Liver (tissue), 9 donors: Measurements from ENCODE around the gene LRIG1. TPM values are rescaled to one million over a fixed set of nuclear protein-coding genes. Genes with fewer than 3 reads are reported as not detected.

Experiments
- DNase-seq: peaks from one replicate; pipeline ENCODE4 v3.0.0-alpha.2; 2017; ENCODE audit warnings: low spot score
- H3K27ac ChIP-seq, 2 donors: one replicate each; pipeline ENCODE4 v1.7.0; 2013; ENCODE audit warnings: inconsistent platforms in 2 of 2, low read length in 2 of 2, control low read depth in 1 of 2, low read depth in 1 of 2, mild to moderate bottlenecking in 1 of 2
- H3K27me3 ChIP-seq, 4 donors: one replicate each; pipeline versions ENCODE4 v1.6.1 to v1.7.0; 2013; ENCODE audit warnings: low read length in 3 of 4, inconsistent platforms in 1 of 4, mild to moderate bottlenecking in 1 of 4, moderate library complexity in 1 of 4; ENCODE audit not compliant: control insufficient read depth in 4 of 4, insufficient read depth in 4 of 4
- H3K36me3 ChIP-seq, 4 donors: one replicate each; pipeline versions ENCODE4 v1.6.1 to v1.7.0; 2013; ENCODE audit warnings: low read length in 3 of 4, mild to moderate bottlenecking in 3 of 4, low read depth in 1 of 4, moderate library complexity in 1 of 4; ENCODE audit not compliant: control insufficient read depth in 4 of 4, insufficient read depth in 3 of 4
- H3K4me1 ChIP-seq, 4 donors: one replicate each; pipeline versions ENCODE4 v1.6.1 to v1.7.0; 2013; ENCODE audit warnings: low read length in 3 of 4, mild to moderate bottlenecking in 3 of 4, moderate library complexity in 1 of 4; ENCODE audit not compliant: control insufficient read depth in 4 of 4, insufficient read depth in 4 of 4
- H3K4me3 ChIP-seq, 3 donors: one replicate each; pipeline versions ENCODE4 v1.6.1 to v1.7.0; 2013; ENCODE audit warnings: low read length in 3 of 3, control low read depth in 1 of 3, low read depth in 1 of 3, mild to moderate bottlenecking in 1 of 3
- H3K9ac ChIP-seq, 2 donors: one replicate each; pipeline ENCODE4 v1.7.0; 2013; ENCODE audit warnings: low read length in 2 of 2, mild to moderate bottlenecking in 2 of 2, moderate library complexity in 2 of 2, control low read depth in 1 of 2, low read depth in 1 of 2
- H3K9me3 ChIP-seq, 4 donors: one replicate each; pipeline versions ENCODE4 v1.6.1 to v1.7.0; 2013; ENCODE audit warnings: low read length in 3 of 4; ENCODE audit not compliant: control insufficient read depth in 4 of 4
- EGR1 ChIP-seq, 2 donors: IDR thresholded peaks; 2 replicates each; pipeline ENCODE4 v1.6.1; 2016 to 2018; ENCODE audit warnings: antibody characterized with exemption in 2 of 2, low read depth in 2 of 2
- FOXA1 ChIP-seq: IDR thresholded peaks from 2 replicates; pipeline ENCODE4 v1.6.1; 2016; ENCODE audit warnings: antibody characterized with exemption
- FOXA2 ChIP-seq: IDR thresholded peaks from 2 replicates; pipeline ENCODE4 v1.6.1; 2016; ENCODE audit warnings: antibody characterized with exemption
- GABPA ChIP-seq, 2 donors: IDR thresholded peaks in 1 of 2; conservative IDR thresholded peaks in 1 of 2; 2 replicates each; pipeline ENCODE4 v1.6.1; 2016; ENCODE audit warnings: antibody characterized with exemption in 2 of 2, mild to moderate bottlenecking in 1 of 2, moderate library complexity in 1 of 2
- HNF4A ChIP-seq, 2 donors: conservative IDR thresholded peaks; 2 replicates each; pipeline ENCODE4 v1.6.1; 2016; ENCODE audit warnings: antibody characterized with exemption in 2 of 2, mild to moderate bottlenecking in 2 of 2
- HNF4G ChIP-seq: IDR thresholded peaks from 2 replicates; pipeline ENCODE4 v1.6.1; 2016; ENCODE audit warnings: antibody characterized with exemption
- RAD21 ChIP-seq, 2 donors: IDR thresholded peaks; 2 replicates each; pipeline ENCODE4 v1.6.1; 2016; ENCODE audit warnings: antibody characterized with exemption in 2 of 2, mild to moderate bottlenecking in 2 of 2
- TAF1 ChIP-seq: conservative IDR thresholded peaks from 2 replicates; pipeline ENCODE4 v1.6.1; 2016; ENCODE audit warnings: antibody characterized with exemption, mild to moderate bottlenecking
- YY1 ChIP-seq: IDR thresholded peaks from 2 replicates; pipeline ENCODE4 v1.6.1; 2016; ENCODE audit warnings: antibody characterized with exemption, mild to moderate bottlenecking
- WGBS: extraction: QIAGEN DNeasy Blood & Tissue Kit; methylation state at CpG from one replicate; pipeline ENCODE4 v1.1.7; 2013; 5-methylcytosine and 5-hydroxymethylcytosine counted together
- polyA plus RNA-seq, 2 donors: library from polyadenylated mRNA; stranded (reverse) in 1 of 2; unstranded in 1 of 2; fragments of 200-250 nt in 1 of 2; fragments of >200 nt in 1 of 2; fragmentation: Nextera tagmentation in 1 of 2; extraction: Ambion mirVana in 1 of 2; gene quantifications; one replicate each; pipeline versions ENCODE4 v1.2.1 to v1.2.3, GENCODE V29; 2013 to 2015
- total RNA-seq, 2 donors: library from RNA; depleted of rRNA; stranded (reverse); fragments of >200 nt; gene quantifications; one replicate each; pipeline ENCODE4 v1.2.3, GENCODE V29; 2014
- TF ChIP-seq, protein P1 (sequence below): IDR thresholded peaks from 2 replicates; pipeline ENCODE4 v1.6.1; 2016; ENCODE audit warnings: antibody characterized with exemption
- TF ChIP-seq, protein P2 (sequence below): IDR thresholded peaks from 2 replicates; pipeline ENCODE4 v1.6.1; 2016; ENCODE audit warnings: antibody characterized with exemption
- TF ChIP-seq, protein P3 (sequence below): IDR thresholded peaks from 2 replicates; pipeline ENCODE4 v1.6.1; 2016; ENCODE audit warnings: antibody characterized with exemption, mild to moderate bottlenecking
- TF ChIP-seq, protein P4 (sequence below): fragments of 150-350 bp; IDR thresholded peaks from 2 replicates; pipeline ENCODE4 v1.5.1; 2017; ENCODE audit warnings: improper control_type of control experiment, low read depth, low read length; ENCODE audit not compliant: missing input control
- TF ChIP-seq, protein P5 (sequence below): IDR thresholded peaks from 2 replicates; pipeline ENCODE4 v1.6.1; 2016; ENCODE audit warnings: antibody characterized with exemption
- donor health status: healthy.
- donor health status: healthy.
- donor health status: healthy.
- donor health status: healthy.
- donor health status: healthy.

The LRIG1 gene
- total and polyA plus RNA-seq, 4 donors, result 9.4 to 48.9 (median 12.9) TPM

DNA sequence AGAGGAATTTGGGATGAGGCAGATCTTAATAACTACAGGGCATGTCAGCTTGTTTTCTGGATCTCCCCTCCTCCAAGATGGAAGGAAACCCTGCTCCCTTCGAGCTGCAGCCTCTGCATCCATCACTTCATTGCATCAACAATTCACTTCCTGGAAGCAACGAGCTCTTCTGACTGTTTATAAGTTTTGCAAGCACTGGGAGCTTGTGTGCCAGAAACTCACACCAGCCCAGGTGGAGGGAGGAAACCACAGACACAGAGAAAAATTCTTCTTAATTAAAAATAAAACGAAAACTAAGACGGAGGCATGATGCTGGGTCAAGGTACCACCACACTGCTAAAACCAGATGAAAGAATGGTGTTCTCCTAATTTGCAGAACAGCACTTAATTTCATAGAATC is 10.6 kb downstream of the LRIG1 start:
- Histone ChIP-seq H3K27me3 (no peaks in the 10 kb centered on the region), H3K27ac (no peak overlapping the region), H3K9me3 (no peaks in the 10 kb centered on the region), H3K9ac (no peak overlapping the region), H3K4me1 (peaks cover 5 to 33% (median 22%) of the 10 kb centered on the region in 4 donors), H3K4me3 (no peak overlapping the region), H3K36me3 (no peaks in the 10 kb centered on the region)
- DNase-seq, result no peak
- WGBS, result 35% methylated on average over 4 of the region's 4 CpGs
- TF ChIP-seq, protein P1, sequence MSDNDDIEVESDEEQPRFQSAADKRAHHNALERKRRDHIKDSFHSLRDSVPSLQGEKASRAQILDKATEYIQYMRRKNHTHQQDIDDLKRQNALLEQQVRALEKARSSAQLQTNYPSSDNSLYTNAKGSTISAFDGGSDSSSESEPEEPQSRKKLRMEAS, result peak; percentile 24
- no peak for TF ChIP-seq FOXA2

DNA sequence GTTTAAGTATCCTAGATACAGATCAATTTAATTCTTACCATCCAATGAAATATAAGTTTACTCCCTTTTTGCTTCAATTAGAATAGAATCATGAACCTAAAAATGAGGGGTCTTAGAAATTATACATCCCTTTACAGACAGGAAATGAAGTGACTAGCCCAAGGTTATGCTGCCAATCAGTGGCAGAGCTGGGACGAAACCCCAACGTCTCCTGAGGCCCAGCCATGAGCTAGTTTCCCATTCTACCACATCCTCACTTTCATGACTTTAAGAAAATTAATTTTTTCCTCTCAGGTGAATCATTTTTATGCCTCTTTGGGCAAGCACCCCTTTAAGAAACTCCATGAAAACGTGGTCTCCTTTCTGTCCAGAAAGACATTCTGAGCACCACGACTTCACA is 11.2 kb downstream of the LRIG1 start:
- H3K9ac ChIP-seq, result no peak overlapping the region
- H3K27ac ChIP-seq, result no peak overlapping the region
- peaks cover 4 to 33% (median 22%) of the 10 kb centered on the region in 4 donors for H3K4me1 ChIP-seq
- 73% methylated on average over 4 of the region's 4 CpGs for WGBS
- no peak overlapping the region for H3K4me3 ChIP-seq
- no peaks in the 10 kb centered on the region for H3K9me3 ChIP-seq
- no peaks in the 10 kb centered on the region for H3K27me3 ChIP-seq
- H3K36me3 ChIP-seq, result no peaks in the 10 kb centered on the region
- DNase-seq, result no peak
- TF ChIP-seq, protein P2, sequence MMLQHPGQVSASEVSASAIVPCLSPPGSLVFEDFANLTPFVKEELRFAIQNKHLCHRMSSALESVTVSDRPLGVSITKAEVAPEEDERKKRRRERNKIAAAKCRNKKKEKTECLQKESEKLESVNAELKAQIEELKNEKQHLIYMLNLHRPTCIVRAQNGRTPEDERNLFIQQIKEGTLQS, result no peak
- TF ChIP-seq TAF1, result no peak
- TF ChIP-seq RAD21 (IDR thresholded peaks at IDR 0.05), result no peak
- TF ChIP-seq HNF4A (conservative IDR thresholded peaks at IDR 0.05), result no peak

DNA sequence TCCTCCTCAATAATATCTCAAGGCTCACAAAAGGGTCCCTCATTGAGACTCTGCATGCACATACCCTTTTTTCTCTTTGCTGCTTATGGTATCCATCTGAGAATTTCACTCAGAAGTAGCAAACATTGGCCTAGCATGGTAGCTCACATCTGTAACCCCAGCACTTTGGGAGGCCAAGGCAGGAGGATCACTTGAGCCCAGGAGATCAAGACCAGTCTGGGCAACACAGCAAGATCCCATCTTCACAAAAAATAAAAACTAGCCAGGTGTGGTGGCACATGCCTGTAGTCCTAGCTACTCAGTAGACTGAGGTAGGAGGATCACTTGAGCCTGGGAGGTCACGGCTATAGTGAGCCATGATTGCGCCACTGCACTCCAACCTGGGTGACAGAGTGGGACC is 11.7 kb downstream of the LRIG1 start:
- no peak overlapping the region for H3K27ac ChIP-seq
- no peaks in the 10 kb centered on the region for H3K9me3 ChIP-seq
- H3K4me1 ChIP-seq, result peaks cover 2 to 33% (median 22%) of the 10 kb centered on the region in 4 donors
- TF ChIP-seq, protein P3, sequence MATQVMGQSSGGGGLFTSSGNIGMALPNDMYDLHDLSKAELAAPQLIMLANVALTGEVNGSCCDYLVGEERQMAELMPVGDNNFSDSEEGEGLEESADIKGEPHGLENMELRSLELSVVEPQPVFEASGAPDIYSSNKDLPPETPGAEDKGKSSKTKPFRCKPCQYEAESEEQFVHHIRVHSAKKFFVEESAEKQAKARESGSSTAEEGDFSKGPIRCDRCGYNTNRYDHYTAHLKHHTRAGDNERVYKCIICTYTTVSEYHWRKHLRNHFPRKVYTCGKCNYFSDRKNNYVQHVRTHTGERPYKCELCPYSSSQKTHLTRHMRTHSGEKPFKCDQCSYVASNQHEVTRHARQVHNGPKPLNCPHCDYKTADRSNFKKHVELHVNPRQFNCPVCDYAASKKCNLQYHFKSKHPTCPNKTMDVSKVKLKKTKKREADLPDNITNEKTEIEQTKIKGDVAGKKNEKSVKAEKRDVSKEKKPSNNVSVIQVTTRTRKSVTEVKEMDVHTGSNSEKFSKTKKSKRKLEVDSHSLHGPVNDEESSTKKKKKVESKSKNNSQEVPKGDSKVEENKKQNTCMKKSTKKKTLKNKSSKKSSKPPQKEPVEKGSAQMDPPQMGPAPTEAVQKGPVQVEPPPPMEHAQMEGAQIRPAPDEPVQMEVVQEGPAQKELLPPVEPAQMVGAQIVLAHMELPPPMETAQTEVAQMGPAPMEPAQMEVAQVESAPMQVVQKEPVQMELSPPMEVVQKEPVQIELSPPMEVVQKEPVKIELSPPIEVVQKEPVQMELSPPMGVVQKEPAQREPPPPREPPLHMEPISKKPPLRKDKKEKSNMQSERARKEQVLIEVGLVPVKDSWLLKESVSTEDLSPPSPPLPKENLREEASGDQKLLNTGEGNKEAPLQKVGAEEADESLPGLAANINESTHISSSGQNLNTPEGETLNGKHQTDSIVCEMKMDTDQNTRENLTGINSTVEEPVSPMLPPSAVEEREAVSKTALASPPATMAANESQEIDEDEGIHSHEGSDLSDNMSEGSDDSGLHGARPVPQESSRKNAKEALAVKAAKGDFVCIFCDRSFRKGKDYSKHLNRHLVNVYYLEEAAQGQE, result no peak
- TF ChIP-seq, protein P4, sequence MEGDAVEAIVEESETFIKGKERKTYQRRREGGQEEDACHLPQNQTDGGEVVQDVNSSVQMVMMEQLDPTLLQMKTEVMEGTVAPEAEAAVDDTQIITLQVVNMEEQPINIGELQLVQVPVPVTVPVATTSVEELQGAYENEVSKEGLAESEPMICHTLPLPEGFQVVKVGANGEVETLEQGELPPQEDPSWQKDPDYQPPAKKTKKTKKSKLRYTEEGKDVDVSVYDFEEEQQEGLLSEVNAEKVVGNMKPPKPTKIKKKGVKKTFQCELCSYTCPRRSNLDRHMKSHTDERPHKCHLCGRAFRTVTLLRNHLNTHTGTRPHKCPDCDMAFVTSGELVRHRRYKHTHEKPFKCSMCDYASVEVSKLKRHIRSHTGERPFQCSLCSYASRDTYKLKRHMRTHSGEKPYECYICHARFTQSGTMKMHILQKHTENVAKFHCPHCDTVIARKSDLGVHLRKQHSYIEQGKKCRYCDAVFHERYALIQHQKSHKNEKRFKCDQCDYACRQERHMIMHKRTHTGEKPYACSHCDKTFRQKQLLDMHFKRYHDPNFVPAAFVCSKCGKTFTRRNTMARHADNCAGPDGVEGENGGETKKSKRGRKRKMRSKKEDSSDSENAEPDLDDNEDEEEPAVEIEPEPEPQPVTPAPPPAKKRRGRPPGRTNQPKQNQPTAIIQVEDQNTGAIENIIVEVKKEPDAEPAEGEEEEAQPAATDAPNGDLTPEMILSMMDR, result no peak
- TF ChIP-seq, protein P5, sequence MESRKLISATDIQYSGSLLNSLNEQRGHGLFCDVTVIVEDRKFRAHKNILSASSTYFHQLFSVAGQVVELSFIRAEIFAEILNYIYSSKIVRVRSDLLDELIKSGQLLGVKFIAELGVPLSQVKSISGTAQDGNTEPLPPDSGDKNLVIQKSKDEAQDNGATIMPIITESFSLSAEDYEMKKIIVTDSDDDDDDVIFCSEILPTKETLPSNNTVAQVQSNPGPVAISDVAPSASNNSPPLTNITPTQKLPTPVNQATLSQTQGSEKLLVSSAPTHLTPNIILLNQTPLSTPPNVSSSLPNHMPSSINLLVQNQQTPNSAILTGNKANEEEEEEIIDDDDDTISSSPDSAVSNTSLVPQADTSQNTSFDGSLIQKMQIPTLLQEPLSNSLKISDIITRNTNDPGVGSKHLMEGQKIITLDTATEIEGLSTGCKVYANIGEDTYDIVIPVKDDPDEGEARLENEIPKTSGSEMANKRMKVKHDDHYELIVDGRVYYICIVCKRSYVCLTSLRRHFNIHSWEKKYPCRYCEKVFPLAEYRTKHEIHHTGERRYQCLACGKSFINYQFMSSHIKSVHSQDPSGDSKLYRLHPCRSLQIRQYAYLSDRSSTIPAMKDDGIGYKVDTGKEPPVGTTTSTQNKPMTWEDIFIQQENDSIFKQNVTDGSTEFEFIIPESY, result no peak
- no peak for TF ChIP-seq YY1
- no peak for TF ChIP-seq GABPA (IDR thresholded peaks at IDR 0.05 in 1 of 2, conservative IDR thresholded peaks at IDR 0.05 in 1 of 2)
- TF ChIP-seq HNF4A (conservative IDR thresholded peaks at IDR 0.05), result no peak
- TF ChIP-seq, protein P1, result no peak
- TF ChIP-seq, protein P2, result no peak
- no peak for TF ChIP-seq TAF1
- no peak for TF ChIP-seq FOXA1
- no peak for TF ChIP-seq EGR1 (IDR thresholded peaks at IDR 0.05; ENCODE audit: low read depth in 2 of 2)
- TF ChIP-seq HNF4G, result no peak
- H3K4me3 ChIP-seq, result no peak overlapping the region
- DNase-seq, result no peak
- H3K27me3 ChIP-seq, result no peaks in the 10 kb centered on the region
- H3K9ac ChIP-seq, result no peak overlapping the region
- WGBS, result 92% methylated on average over 2 of the region's 2 CpGs
- H3K36me3 ChIP-seq, result no peaks in the 10 kb centered on the region
